Measurements from ENCODE around the gene TAF1D.

DNA sequence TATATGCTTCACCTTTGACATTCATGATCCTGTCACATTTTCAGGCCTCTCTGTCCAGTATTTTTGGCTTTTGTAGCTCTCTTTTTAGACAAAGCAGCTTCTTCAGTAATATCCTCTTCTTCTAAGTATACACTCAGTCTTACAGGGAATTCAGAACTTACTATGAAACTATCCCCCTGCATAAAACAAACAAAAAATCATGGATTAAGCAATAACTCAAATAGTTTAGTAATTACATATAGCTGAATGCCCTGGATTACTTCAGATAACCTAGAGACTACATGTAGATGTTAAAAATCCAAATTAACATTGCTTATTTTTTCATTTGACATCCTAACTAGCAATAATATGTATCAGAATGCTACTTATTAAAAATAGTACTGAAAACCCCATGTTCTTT lies 5.2 kb downstream of the TAF1D start:
- TF ChIP-seq POLR2AphosphoS5 (IDR thresholded peaks at IDR 0.05; ENCODE audit: borderline replicate concordance, low read depth, low read length) (no peak), EZH2 (IDR thresholded peaks at IDR 0.05) (no peak), FOXP2 (optimal IDR thresholded peaks at IDR 0.05; ENCODE audit: control extremely low read depth, extremely low read length, insufficient read depth) (no peak)

All from SK-N-MC (cell line).